Measurements from ENCODE around the gene ZKSCAN7.

DNA sequence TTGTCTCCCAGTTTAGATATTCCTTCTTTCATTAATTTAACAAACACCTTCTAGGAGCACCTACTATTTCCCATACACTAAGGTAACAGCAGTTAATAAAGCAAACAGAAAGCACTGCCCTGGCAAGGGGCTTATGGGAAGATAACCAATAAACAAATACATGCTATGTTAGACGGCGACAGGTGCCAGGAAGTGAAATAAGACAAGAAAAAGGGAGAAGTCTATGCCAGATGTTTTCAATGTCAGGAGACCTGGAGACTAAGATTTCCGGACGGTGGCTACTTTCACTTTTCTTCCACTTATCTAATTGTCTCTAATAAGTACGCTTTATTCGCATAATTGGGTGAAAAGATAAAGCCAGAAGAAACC is 45.0 kb upstream of the ZKSCAN7 start:
- TF ChIP-seq POLR2A (IDR thresholded peaks at IDR 0.05) = no peak
- TF ChIP-seq, protein P1, sequence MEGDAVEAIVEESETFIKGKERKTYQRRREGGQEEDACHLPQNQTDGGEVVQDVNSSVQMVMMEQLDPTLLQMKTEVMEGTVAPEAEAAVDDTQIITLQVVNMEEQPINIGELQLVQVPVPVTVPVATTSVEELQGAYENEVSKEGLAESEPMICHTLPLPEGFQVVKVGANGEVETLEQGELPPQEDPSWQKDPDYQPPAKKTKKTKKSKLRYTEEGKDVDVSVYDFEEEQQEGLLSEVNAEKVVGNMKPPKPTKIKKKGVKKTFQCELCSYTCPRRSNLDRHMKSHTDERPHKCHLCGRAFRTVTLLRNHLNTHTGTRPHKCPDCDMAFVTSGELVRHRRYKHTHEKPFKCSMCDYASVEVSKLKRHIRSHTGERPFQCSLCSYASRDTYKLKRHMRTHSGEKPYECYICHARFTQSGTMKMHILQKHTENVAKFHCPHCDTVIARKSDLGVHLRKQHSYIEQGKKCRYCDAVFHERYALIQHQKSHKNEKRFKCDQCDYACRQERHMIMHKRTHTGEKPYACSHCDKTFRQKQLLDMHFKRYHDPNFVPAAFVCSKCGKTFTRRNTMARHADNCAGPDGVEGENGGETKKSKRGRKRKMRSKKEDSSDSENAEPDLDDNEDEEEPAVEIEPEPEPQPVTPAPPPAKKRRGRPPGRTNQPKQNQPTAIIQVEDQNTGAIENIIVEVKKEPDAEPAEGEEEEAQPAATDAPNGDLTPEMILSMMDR (IDR thresholded peaks at IDR 0.05) = no peak

Measured in transverse colon (tissue), 3 donors.